ENCODE data around the gene KRTAP12-3.

DNA sequence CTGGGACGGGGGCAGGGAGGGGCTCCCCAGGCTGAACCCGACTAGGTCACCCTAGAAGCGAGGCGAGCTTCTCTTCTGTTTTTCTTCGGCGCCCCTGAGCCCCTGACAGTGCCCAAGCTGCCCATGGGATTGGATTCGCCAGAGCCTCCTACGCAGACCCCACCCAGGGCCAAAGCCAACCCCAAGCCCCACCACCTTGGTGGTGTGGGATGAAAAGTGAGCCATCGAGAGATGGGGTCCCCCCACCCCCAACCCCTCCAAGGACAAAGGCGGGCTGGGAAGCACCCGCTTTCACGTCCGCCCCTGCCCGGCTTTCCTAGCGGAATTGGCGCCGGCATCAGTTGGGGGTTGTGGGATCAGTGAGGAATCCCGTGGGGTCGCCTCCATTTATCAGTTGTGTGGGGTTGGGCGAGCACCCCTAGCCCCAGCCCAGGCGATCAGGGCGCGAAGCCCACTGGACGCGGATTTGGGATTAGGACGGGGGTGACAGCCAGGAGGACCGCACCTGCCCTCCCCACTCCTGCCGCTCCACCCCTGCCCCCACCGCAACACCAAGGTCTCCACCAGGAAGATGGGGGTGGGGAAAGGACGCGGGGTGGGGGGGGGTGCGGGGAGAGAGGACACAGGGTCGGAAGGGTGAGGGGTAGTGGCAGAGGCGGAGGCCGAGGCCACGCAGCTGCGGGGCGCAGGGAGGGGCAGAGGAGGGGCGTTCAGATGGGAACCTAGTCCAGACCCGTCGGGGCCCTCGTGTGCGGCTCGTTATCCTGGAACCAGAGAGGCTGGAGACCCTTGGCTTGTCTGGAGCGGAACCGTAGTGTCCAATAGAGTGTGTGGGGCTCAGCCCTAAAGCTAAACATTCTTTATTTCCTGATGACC lies 49.2 kb downstream of the KRTAP12-3 start:
- TF ChIP-seq, protein P1, sequence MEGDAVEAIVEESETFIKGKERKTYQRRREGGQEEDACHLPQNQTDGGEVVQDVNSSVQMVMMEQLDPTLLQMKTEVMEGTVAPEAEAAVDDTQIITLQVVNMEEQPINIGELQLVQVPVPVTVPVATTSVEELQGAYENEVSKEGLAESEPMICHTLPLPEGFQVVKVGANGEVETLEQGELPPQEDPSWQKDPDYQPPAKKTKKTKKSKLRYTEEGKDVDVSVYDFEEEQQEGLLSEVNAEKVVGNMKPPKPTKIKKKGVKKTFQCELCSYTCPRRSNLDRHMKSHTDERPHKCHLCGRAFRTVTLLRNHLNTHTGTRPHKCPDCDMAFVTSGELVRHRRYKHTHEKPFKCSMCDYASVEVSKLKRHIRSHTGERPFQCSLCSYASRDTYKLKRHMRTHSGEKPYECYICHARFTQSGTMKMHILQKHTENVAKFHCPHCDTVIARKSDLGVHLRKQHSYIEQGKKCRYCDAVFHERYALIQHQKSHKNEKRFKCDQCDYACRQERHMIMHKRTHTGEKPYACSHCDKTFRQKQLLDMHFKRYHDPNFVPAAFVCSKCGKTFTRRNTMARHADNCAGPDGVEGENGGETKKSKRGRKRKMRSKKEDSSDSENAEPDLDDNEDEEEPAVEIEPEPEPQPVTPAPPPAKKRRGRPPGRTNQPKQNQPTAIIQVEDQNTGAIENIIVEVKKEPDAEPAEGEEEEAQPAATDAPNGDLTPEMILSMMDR (IDR thresholded peaks at IDR 0.05; ENCODE audit: low read depth, low read length, missing input control) = no peak
- no peak for TF ChIP-seq TAF1 (conservative IDR thresholded peaks at IDR 0.05)
- TF ChIP-seq, protein P2, sequence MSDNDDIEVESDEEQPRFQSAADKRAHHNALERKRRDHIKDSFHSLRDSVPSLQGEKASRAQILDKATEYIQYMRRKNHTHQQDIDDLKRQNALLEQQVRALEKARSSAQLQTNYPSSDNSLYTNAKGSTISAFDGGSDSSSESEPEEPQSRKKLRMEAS (IDR thresholded peaks at IDR 0.05) = no peak
- TF ChIP-seq NR2F2 (IDR thresholded peaks at IDR 0.05) = no peak
- TF ChIP-seq YY1 (IDR thresholded peaks at IDR 0.05) = no peak
- TF ChIP-seq, protein P3, sequence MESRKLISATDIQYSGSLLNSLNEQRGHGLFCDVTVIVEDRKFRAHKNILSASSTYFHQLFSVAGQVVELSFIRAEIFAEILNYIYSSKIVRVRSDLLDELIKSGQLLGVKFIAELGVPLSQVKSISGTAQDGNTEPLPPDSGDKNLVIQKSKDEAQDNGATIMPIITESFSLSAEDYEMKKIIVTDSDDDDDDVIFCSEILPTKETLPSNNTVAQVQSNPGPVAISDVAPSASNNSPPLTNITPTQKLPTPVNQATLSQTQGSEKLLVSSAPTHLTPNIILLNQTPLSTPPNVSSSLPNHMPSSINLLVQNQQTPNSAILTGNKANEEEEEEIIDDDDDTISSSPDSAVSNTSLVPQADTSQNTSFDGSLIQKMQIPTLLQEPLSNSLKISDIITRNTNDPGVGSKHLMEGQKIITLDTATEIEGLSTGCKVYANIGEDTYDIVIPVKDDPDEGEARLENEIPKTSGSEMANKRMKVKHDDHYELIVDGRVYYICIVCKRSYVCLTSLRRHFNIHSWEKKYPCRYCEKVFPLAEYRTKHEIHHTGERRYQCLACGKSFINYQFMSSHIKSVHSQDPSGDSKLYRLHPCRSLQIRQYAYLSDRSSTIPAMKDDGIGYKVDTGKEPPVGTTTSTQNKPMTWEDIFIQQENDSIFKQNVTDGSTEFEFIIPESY (IDR thresholded peaks at IDR 0.05) = no peak
- TF ChIP-seq EGR1 (IDR thresholded peaks at IDR 0.05; ENCODE audit: low read depth in 2 of 2) = no peak
- no peak for TF ChIP-seq RAD21 (IDR thresholded peaks at IDR 0.05)

All from liver (tissue), 3 donors.